C4-2B (cell line): ENCODE measurements around the gene TMA16.

Source experiments
- ZFX ChIP-seq: fragments of 450-650 bp; IDR thresholded peaks from 2 replicates; pipeline ENCODE4 v1.6.1; 2017
- TF ChIP-seq, protein P1 (sequence below): fragments of 450-650 bp; conservative IDR thresholded peaks from 2 replicates; pipeline ENCODE4 v1.5.1; 2017; ENCODE audit warnings: mild to moderate bottlenecking

DNA sequence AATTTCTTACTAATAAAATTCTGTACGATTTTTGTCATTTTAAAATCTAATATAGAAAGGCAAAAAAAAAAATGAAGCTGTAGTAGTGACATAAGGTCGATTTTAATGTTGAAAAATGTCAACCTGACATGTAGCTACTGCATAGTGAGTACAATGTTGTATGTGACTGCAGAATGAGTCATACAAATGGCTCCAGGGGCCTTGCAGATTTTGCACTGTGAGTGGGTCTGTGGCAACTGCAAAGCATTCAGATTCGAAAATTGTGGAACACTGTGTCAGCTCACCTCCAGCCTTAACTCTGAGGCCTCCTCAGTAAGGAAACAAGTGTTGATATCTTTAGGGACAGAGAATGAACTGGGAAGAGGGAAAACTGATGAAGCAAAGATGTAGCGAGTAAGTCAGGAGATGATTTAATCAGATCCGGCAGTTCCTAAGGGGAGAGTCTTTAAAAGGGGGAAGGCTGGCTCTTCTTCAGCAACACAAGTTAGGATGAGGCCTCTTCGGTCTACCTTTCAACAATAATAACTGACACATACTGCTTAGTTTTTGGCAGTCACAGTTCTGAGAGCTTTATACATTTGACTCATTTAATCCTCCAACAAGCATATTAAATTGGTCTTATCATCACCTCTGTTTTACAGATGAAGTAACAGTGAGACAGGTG, 45.8 kb upstream of the TMA16 start:
- TF ChIP-seq, protein P1, sequence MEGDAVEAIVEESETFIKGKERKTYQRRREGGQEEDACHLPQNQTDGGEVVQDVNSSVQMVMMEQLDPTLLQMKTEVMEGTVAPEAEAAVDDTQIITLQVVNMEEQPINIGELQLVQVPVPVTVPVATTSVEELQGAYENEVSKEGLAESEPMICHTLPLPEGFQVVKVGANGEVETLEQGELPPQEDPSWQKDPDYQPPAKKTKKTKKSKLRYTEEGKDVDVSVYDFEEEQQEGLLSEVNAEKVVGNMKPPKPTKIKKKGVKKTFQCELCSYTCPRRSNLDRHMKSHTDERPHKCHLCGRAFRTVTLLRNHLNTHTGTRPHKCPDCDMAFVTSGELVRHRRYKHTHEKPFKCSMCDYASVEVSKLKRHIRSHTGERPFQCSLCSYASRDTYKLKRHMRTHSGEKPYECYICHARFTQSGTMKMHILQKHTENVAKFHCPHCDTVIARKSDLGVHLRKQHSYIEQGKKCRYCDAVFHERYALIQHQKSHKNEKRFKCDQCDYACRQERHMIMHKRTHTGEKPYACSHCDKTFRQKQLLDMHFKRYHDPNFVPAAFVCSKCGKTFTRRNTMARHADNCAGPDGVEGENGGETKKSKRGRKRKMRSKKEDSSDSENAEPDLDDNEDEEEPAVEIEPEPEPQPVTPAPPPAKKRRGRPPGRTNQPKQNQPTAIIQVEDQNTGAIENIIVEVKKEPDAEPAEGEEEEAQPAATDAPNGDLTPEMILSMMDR = no peak
- TF ChIP-seq ZFX = no peak
